OCI-LY7 (cell line): ENCODE results near the gene IPCEF1. TPM values are rescaled to one million over a fixed set of nuclear protein-coding genes. Genes with fewer than 3 reads are reported as not detected.

ENCODE experiments used
- BruUV-seq: library from RNA; stranded (reverse); fragments of 400-500 nt; replicated peaks from 2 replicates; lab custom pipeline; 2021; lab: Mats Ljungman, UMichigan
- CTCF ChIA-PET: fragments of 300-600 bp; sonication (Branson Sonifier 250); formaldehyde crosslinking; loops from one replicate; lab custom pipeline; 2022; ENCODE audit warnings: antibody characterized with exemption; ENCODE audit not compliant: unreplicated experiment; lab: Charles Lee
- POLR2A ChIA-PET: fragments of 300-600 bp; sonication (Branson Sonifier 250); formaldehyde crosslinking; loops from one replicate; lab custom pipeline; 2022; ENCODE audit warnings: antibody characterized with exemption; lab: Charles Lee
- DNase-seq: peaks from one replicate; pipeline ENCODE4 v3.0.0-alpha.2; 2015; ENCODE audit warnings: low spot score
- H2AFZ ChIP-seq: fragments of 200-600 bp; sonication (generic), shearing (Covaris generic); 2 replicates; pipeline ENCODE4 v1.6.1; 2014; ENCODE audit warnings: mild to moderate bottlenecking, antibody characterized with exemption, low read length, moderate library complexity
- H3K27ac ChIP-seq: fragments of 200-600 bp; sonication (generic); 2 replicates; pipeline ENCODE4 v1.5.1; 2014; ENCODE audit warnings: mixed run types, low read depth, mild to moderate bottlenecking, moderate library complexity, low read length, inconsistent platforms; ENCODE audit not compliant: poor library complexity, severe bottlenecking
- H3K36me3 ChIP-seq: fragments of 200-600 bp; sonication (generic); 2 replicates; pipeline ENCODE4 v1.6.1; 2014; ENCODE audit warnings: mild to moderate bottlenecking, antibody characterized with exemption, low read length, moderate library complexity, mixed read lengths; ENCODE audit not compliant: insufficient read depth
- H3K4me1 ChIP-seq: fragments of 200-600 bp; sonication (generic); 2 replicates; pipeline ENCODE4 v1.5.1; 2014; ENCODE audit warnings: mild to moderate bottlenecking, low read length; ENCODE audit not compliant: insufficient read depth, poor library complexity, severe bottlenecking
- H3K4me2 ChIP-seq: fragments of 200-600 bp; sonication (generic); 2 replicates; pipeline ENCODE4 v1.6.1; 2014; ENCODE audit warnings: mild to moderate bottlenecking, low read length
- H3K4me3 ChIP-seq: fragments of 200-600 bp; sonication (generic); 2 replicates; pipeline ENCODE4 v1.5.1; 2014; ENCODE audit warnings: mild to moderate bottlenecking, low read depth, low read length; ENCODE audit not compliant: poor library complexity, severe bottlenecking
- H3K79me2 ChIP-seq: fragments of 200-600 bp; sonication (generic); 2 replicates; pipeline ENCODE4 v1.6.1; 2016; ENCODE audit warnings: low read depth, mild to moderate bottlenecking, low read length, moderate library complexity, mixed read lengths; ENCODE audit not compliant: insufficient read depth
- H3K9me2 ChIP-seq: fragments of 200-600 bp; sonication (generic); 2 replicates; pipeline ENCODE4 v1.6.1; 2016; ENCODE audit warnings: mild to moderate bottlenecking, low read length, mixed read lengths; ENCODE audit not compliant: insufficient read depth
- H3K9me3 ChIP-seq: fragments of 200-600 bp; sonication (generic); 2 replicates; pipeline ENCODE4 v1.6.1; 2014; ENCODE audit warnings: mild to moderate bottlenecking, mixed run types, low read length, mixed read lengths
- H4K20me1 ChIP-seq: fragments of 200-600 bp; sonication (generic); 2 replicates; pipeline ENCODE4 v1.6.1; 2014; ENCODE audit warnings: mild to moderate bottlenecking, antibody characterized with exemption, low read length, moderate library complexity, mixed read lengths; ENCODE audit not compliant: insufficient read depth
- CTCF ChIP-seq: fragments of 200-600 bp; sonication (generic); conservative IDR thresholded peaks from 2 replicates; pipeline ENCODE4 v1.5.1; 2014; ENCODE audit warnings: mild to moderate bottlenecking, antibody characterized with exemption, low read length, moderate library complexity, mixed read lengths
- EZH2phosphoT487 ChIP-seq: fragments of 200-600 bp; sonication (generic); IDR thresholded peaks from 2 replicates; pipeline ENCODE4 v1.6.1; 2018; ENCODE audit warnings: low read depth, borderline replicate concordance, mild to moderate bottlenecking, mixed run types, antibody characterized with exemption, low read length, moderate library complexity, mixed read lengths
- intact Hi-C: fragments of 100-400 bp; cut with micrococcal nuclease; formaldehyde crosslinking; loops from one replicate; pipeline ENCODE4 v1.10.0; 2022; ENCODE audit not compliant: unreplicated experiment
- total RNA-seq, 2 experiments: library from RNA; depleted of rRNA in 1 of 2; stranded (reverse); fragments of >200 nt in 1 of 2; shearing (Covaris generic) in 1 of 2; gene quantifications; 2 replicates each; pipeline ENCODE4 v1.2.3, GENCODE V29; 2014 to 2022

The IPCEF1 gene
- total RNA-seq, 2 experiments from 2014 or later: not detected

GRCh38 chr6:154397491-154398195 lies 41.0 kb upstream of the IPCEF1 start:
- ChIA-PET POLR2A (no interaction called here), CTCF (no interaction called here)
- no peaks in the 10 kb centered on the region for H3K9me2 ChIP-seq
- intact Hi-C loops: no loop called here
- H4K20me1 ChIP-seq: no peaks in the 10 kb centered on the region
- H3K27ac ChIP-seq: no peak overlapping the region
- no peaks in the 10 kb centered on the region for H3K9me3 ChIP-seq
- no peak for DNase-seq
- no peaks in the 10 kb centered on the region for H3K79me2 ChIP-seq
- no peak overlapping the region for H3K4me2 ChIP-seq
- H3K36me3 ChIP-seq: no peaks in the 10 kb centered on the region
- TF ChIP-seq EZH2phosphoT487: no peak
- no peak for TF ChIP-seq CTCF
- H3K4me1 ChIP-seq: no peaks in the 10 kb centered on the region
- no peak overlapping the region for H3K4me3 ChIP-seq
- no TSS peak for BruUV-seq
- H2AFZ ChIP-seq: no peak overlapping the region

- no peaks in the 10 kb centered on the region for H3K4me1 ChIP-seq
- H3K4me2 ChIP-seq: no peak overlapping the region
- no peak overlapping the region for H2AFZ ChIP-seq
- POLR2A ChIA-PET: no interaction called here
- TF ChIP-seq EZH2phosphoT487 (no peak), CTCF (no peak)
- H3K36me3 ChIP-seq: no peaks in the 10 kb centered on the region
- CTCF ChIA-PET: no interaction called here
- no peak overlapping the region for H3K4me3 ChIP-seq
- BruUV-seq: no TSS peak
- no peak for DNase-seq
- H4K20me1 ChIP-seq: no peaks in the 10 kb centered on the region
- intact Hi-C loops: no loop called here
- H3K9me2 ChIP-seq: no peaks in the 10 kb centered on the region
- H3K79me2 ChIP-seq: no peaks in the 10 kb centered on the region
- no peaks in the 10 kb centered on the region for H3K9me3 ChIP-seq
- no peak overlapping the region for H3K27ac ChIP-seq
Observed at GRCh38 chr6:154395878-154396277, 39.3 kb upstream of the IPCEF1 start.

GRCh38 chr6:154395316-154395715 lies 38.7 kb upstream of the IPCEF1 start:
- no peak overlapping the region for H2AFZ ChIP-seq
- H3K9me2 ChIP-seq: no peaks in the 10 kb centered on the region
- intact Hi-C loops: no loop called here
- DNase-seq: no peak
- H3K36me3 ChIP-seq: no peaks in the 10 kb centered on the region
- no peak overlapping the region for H3K4me3 ChIP-seq
- no peaks in the 10 kb centered on the region for H3K4me1 ChIP-seq
- H3K9me3 ChIP-seq: no peaks in the 10 kb centered on the region
- H3K4me2 ChIP-seq: no peak overlapping the region
- H4K20me1 ChIP-seq: no peaks in the 10 kb centered on the region
- H3K79me2 ChIP-seq: no peaks in the 10 kb centered on the region
- no peak overlapping the region for H3K27ac ChIP-seq
- ChIA-PET POLR2A (no interaction called here), CTCF (no interaction called here)
- no peak for TF ChIP-seq CTCF
- TF ChIP-seq EZH2phosphoT487: no peak
- no TSS peak for BruUV-seq
